HG03066 (cell line): ENCODE results near the gene RAB12.

ENCODE experiments used
- ATAC-seq: cut with Tn5 transposase; IDR thresholded peaks from one replicate; pipeline ENCODE4 v1.9.1; 2021; ENCODE audit warnings: low read depth; ENCODE audit not compliant: unreplicated experiment

RAB12 gene

GRCh38 chr18:8675057-8675456, 65.8 kb downstream of the RAB12 start:
- no peak for ATAC-seq

- ATAC-seq = no peak
These were observed 72.0 kb downstream of the RAB12 start for GRCh38 chr18:8681196-8681595.

GRCh38 chr18:8684577-8684976, 75.3 kb downstream of the RAB12 start:
- no peak for ATAC-seq

- ATAC-seq = no peak
These were observed 76.1 kb downstream of the RAB12 start for GRCh38 chr18:8685141-8685913.

GRCh38 chr18:8685914-8686216, 76.6 kb downstream of the RAB12 start:
- ATAC-seq = no peak

- no peak for ATAC-seq
These were observed 77.4 kb downstream of the RAB12 start for GRCh38 chr18:8686611-8687010.

GRCh38 chr18:8688216-8688800, 79.1 kb downstream of the RAB12 start:
- no peak for ATAC-seq

GRCh38 chr18:8688816-8689215, 79.6 kb downstream of the RAB12 start:
- no peak for ATAC-seq
